Retina (tissue), 1 donor: ENCODE data around the gene FBXL15.
"Not testable (repeated sequence)": the region's sequence is repeated elsewhere in the genome, so short reads cannot be mapped to it uniquely, and the experiment has no call there.

Source experiments
- DNase-seq: peaks from one replicate; pipeline ENCODE4 v3.0.0-alpha.2; 2016

FBXL15 gene

DNA sequence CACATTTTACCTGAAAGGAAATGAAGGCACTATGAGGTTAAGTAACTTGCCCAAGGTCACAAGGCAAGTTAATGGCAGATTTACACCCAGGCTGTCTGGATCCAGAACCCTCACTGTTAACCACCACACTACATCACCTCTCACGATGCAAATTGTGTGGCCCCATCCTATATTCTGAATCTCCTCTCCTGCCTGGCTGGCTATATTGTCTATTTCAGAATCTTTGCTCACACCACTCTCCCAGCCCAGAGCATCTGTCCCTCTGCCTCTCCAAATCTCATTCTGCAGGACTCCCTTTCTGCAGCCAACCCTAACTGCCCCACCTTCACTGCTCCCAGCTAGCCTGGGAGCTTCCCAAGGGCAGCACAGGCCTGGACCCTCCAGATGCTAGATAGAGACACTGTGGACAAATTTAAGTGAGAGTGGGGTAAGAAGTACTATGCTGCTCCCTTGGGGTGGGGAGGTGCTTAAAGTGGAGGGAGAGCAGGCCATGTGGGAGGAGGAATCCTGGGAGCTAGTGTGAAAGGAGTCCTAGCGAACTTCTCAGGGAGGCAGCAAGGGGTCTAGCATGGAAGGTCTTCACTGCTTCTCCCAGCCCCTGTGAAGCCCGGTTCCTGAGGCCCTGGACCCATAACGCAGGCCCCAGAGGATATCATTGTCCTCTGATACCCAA lies 11.0 kb downstream of the FBXL15 start:
- DNase-seq = no peak

GRCh38 chr10:102432162-102432950 lies 11.7 kb downstream of the FBXL15 start, which contains the start of gene CUEDC2:
TSS of gene CUEDC2 (minus strand) at chr10:102432574. CDS start at chr10:102425188, 7,386 bp downstream.
- peak; percentile 98 for DNase-seq

DNA sequence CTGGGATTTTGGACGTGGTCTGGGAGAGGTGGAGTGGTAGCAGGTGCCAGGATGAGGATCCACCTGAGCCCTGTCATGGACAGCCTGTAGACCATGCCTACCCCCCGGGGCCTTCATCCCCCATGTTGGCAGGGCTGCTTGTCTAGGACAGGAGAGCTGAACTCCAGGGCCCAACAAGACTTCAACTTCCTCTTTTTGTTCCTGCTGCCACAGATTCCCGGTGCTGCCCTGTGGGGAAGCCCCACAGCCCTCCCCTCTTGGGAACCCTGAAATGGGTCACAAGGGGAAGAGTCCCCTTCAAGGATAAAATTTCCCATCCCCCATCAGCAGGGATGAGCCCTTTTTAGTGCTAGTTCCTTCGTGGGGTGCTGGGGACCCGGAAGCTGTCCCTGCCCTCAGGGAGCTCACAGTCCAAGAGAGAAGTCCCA lies 13.0 kb downstream of the FBXL15 start:
- DNase-seq = no peak

GRCh38 chr10:102434394-102435132 lies 13.9 kb downstream of the FBXL15 start:
- no peak for DNase-seq

DNA sequence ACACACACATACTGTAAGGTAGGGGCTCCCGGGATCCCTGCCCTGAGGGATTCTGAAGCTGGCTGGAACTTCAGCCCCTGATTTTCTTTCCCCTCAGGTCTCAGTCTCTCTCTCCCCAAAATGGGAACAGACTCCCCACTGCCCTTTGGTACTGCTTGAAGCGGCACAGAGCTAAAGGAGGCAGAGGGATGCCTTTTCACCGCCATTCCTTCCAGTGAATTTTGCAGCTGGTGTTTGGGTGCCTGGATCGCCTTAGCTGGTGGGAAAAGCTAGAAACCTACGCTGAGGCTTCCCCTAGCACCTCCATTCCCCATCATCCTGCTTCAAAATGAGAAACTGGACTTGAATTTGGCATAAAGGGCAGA lies 14.5 kb downstream of the FBXL15 start:
- DNase-seq = no peak

DNA sequence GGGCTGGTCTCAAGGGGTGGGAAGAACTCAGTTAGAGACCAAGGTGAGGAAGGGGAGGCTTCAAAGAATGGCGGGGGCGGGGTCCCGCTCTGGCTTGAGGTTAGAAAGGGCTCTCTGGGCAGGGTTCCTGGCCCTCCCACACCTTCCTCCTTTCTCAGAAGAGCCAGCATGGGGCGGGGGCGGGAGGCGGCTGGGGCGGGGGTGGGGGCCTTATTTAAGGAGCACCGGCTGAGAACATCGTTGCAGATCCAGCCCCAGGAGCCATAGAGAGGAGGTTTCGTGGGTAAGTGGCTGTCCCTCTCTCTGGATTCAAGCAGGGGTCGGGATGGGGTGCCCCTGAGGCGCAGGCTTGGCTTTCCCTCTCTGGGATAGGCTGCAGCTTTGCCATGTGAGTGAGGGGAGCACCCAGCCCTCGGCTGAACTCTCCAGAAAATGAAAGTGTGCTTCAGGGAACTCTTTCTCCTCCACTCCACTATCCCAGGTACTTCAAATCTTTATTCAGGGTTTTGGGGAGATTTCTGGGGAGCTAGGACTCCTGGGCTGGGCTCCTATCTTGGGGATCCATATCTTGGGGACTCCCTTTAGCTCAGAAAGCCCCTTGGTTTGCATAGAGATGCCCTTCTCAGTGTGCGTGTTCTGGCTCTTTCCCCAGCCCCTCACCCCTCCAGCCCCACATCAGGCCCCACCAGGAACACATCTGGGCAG lies 15.0 kb downstream of the FBXL15 start:
- DNase-seq = no peak

DNA sequence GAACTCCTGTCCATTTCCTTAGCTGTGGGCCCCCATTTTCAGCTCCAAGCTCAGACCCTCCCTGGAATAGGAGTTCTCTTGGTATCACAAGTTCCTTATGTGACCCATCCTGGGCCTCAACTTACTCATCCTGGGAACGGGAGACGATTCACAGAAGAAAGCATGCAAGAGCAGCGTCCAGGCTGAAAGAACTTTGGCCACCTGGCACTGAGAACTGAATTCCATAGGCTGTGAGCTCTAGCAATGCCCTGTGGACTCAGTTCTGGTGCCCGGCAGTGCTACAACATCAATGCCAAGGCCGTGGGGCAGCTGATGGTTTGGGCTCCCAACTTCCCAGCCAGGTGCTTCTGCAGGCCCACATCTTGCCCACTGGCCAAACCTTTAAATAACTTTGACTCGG lies 15.7 kb downstream of the FBXL15 start:
- DNase-seq = no peak

- DNase-seq = no peak
Observed at GRCh38 chr10:102437515-102437914, 16.9 kb downstream of the FBXL15 start.

GRCh38 chr10:102438374-102438773 lies 17.7 kb downstream of the FBXL15 start:
- no peak for DNase-seq

- DNase-seq = no peak
Observed at GRCh38 chr10:102444851-102445250, 24.2 kb downstream of the FBXL15 start.

DNA sequence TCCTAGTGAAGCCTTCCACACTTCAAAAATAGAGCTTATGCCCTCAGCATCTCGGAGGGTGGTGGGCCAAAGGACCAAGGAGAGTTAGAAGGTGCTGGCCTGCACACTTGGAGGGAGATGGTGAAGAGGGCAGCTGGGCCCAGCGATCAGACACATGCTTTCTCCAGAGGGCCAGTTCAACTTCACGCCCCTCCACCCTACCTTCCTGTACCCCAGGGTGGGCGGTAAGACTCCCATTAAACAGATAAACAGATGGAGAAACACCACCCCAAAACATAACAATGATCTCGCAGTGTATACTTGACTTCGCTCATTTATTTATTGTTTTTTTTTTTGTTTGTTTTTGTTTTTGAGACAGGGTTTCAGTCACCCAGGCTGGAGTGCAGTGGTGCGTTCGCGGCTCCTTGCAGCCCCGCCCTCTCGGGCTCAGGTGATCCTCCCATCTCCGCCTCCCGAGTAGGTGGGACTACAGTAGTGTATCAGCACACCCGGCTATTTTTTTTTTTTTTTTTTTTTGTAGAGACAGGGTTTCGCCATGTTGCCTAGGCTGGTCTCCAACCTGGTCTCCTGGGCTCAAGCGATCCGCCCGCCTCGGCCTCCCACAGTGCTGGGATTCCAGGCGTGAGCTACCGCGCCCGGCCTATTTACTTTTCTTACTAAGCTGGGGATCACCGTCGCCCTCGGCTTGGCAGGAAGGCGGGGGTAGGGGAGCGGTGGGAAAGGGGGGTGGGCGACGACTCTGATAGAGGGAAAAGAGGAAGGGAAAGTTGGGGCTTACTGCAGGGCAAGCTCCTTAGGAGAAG lies 28.9 kb downstream of the FBXL15 start:
- DNase-seq = peak; percentile 50

DNA sequence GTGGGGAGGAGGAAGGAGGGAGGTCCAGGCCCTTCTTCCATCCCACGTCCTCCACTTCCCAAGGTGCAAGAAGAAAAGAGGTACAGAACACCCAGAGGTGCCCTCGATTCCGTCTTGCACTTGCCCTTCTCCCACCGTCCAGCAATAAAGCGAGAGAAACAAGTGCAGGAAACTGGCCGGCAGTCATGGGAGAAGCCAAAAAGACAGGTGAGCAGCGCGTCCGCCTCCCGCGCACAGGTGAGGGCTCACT lies 29.4 kb downstream of the FBXL15 start:
- DNase-seq = no peak

DNA sequence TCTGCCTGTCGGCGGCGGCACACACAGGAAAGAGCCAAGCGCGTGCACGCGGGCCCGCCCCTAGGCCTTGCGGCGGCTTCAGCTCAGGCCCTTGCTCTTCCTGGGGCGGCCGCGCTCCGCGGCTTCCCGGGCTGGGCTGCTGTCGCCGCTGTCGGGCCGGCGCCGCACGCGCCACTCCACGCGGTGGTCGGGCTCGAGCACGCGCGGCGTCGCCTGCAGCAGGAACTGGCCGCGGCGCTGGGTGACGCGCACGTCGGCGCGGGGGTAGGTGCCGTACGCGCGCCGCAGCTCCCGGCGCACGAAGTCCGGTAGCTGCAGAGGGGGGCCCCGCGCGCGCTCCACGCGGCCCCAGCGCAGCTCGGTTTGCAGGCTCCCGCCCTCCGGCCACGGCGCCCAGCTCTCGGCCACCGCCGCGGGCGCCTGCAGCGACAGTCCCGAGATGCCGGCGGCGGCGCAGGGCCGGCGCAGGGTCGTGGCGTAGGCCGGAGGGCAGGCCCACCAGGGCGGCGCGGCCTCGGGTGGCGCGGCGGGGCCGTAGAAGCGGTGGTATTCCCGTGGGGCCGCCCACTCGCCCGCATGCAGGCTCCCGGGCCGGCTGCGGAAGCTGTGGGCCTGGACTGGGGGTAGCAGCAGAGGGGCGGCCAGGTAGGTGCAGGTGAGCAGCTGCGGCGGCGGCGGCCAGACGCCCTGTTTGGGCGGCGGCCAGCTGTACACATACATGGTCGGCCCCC lies 29.9 kb downstream of the FBXL15 start:
- DNase-seq = peak; percentile 84

- peak; percentile 74 for DNase-seq
Observed at GRCh38 chr10:102451105-102451969, 30.7 kb downstream of the FBXL15 start, which contains the start of gene C10orf95. TSS of gene C10orf95 (minus strand) at chr10:102451543. CDS start at chr10:102451093, 450 bp downstream.

DNA sequence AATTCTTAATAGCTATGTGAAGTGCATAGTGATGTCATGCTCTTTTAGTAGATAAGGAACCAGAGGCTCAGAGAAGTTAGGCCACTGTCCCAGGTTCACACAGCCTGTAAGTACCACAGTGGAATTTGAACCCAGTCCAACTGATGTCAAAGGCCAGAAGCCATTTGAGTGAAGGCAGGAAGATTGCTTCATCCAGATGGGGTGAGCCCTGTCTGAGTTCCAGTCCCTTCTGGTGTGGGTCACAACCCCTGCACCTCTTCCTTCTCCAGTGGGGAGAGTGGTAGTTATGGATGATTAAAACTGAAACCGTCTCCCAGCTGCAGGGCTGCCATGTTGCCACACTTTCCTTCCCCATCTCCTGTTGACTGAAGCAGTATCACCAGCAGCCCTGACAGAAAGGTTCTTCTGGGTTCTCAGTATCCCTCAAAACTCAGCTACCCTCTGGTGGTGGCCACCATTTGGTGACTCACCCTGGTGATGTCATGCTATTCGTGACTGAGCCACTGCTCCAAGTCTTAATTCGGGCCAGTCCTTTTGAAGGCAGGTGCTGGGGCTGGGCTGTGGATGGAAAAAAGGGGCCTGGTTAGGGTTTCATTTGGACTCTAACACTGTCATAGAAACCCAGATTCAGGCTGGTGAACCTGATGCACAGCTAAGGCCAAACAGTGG lies 32.2 kb downstream of the FBXL15 start:
- DNase-seq = no peak

- no peak for DNase-seq
Observed at GRCh38 chr10:102453502-102453901, 32.9 kb downstream of the FBXL15 start.

GRCh38 chr10:102454662-102455487 lies 34.2 kb downstream of the FBXL15 start:
- not testable (repeated sequence) for DNase-seq

DNA sequence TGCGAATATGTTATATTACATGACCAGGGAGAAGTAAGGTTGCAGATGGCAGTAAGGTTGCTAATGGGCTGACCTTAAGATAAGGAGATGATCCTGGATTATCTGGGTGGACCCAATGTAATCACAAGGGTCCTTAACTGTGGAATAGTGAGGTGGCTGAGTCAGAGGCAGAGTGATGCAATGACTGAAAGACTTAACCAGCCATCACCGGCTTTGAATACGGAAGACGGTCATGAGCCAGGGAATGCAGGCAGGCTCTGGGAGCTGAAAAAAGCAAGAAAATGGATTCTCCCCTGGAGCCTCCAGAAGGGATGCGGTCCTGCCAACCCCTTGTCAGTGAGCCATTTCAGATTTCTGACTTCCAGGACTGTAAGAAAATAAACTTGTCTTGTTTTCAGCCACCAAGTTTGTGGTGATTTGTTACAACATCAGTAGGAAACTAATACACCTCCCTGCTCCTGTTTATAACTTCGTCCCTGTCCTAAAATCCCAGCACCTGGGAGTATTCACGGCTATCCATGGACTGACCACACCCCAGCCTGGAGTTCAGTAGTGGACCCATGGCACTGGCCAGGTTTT lies 35.3 kb downstream of the FBXL15 start:
- DNase-seq = no peak
